Thyroid gland (tissue), 4 donors: ENCODE results near the gene PCBP3. TPM values are rescaled to one million over a fixed set of nuclear protein-coding genes. Genes with fewer than 3 reads are reported as not detected.

ENCODE experiments used
- DNase-seq, 2 donors: peaks; one replicate each; pipeline ENCODE4 v3.0.0-alpha.2; 2019
- H3K27ac ChIP-seq, 3 donors: fragments of 200-600 bp; sonication (generic); 1 replicate in 2 of 3; 2 replicates in 1 of 3; pipeline ENCODE4 v1.5.1; 2016 to 2019; ENCODE audit warnings: mild to moderate bottlenecking in 1 of 3, moderate library complexity in 1 of 3
- H3K27me3 ChIP-seq: fragments of 200-600 bp; sonication (generic); one replicate; pipeline ENCODE4 v1.5.1; 2019
- H3K36me3 ChIP-seq, 2 donors: fragments of 200-600 bp; sonication (generic); one replicate each; pipeline ENCODE4 v1.5.1; 2016 to 2019
- H3K4me1 ChIP-seq, 2 donors: fragments of 200-600 bp; sonication (generic); one replicate each; pipeline ENCODE4 v1.5.1; 2017 to 2019
- H3K4me3 ChIP-seq, 3 donors: fragments of 200-600 bp; sonication (generic); replicated peaks in 1 of 3; 1 replicate in 2 of 3; 2 replicates in 1 of 3; pipeline ENCODE4 v1.5.1; 2016; ENCODE audit warnings: mild to moderate bottlenecking in 1 of 3
- H3K9me3 ChIP-seq: fragments of 200-600 bp; sonication (generic); one replicate; pipeline ENCODE4 v1.5.1; 2017
- CTCF ChIP-seq, 6 experiments: fragments of 200-600 bp in 3 of 6; fragments of 450-650 bp in 3 of 6; sonication (generic) in 3 of 6; IDR thresholded peaks; one replicate each; pipeline ENCODE4 v1.5.1; 2016 to 2019; ENCODE audit warnings: antibody characterized with exemption in 6 of 6, mild to moderate bottlenecking in 2 of 6, inconsistent platforms in 1 of 6, moderate library complexity in 1 of 6
- POLR2A ChIP-seq, 2 donors: fragments of 450-650 bp; IDR thresholded peaks; one replicate each; pipeline ENCODE4 v1.6.1; 2017; ENCODE audit warnings: antibody characterized with exemption in 2 of 2, mild to moderate bottlenecking in 2 of 2, moderate library complexity in 1 of 2
- WGBS, 2 donors: methylation state at CpG; one replicate each; pipeline ENCODE4 v1.1.5; 2017; 5-methylcytosine and 5-hydroxymethylcytosine counted together
- intact Hi-C: fragments of 100-400 bp; cut with DNase I; formaldehyde crosslinking; loops from one replicate; pipeline ENCODE4 v1.15.1; 2023
- total RNA-seq, 4 donors: library from RNA; depleted of rRNA; stranded (reverse); fragments of >200 nt; gene quantifications; one replicate each; pipeline ENCODE4 v1.2.3, GENCODE V29; 2016

PCBP3 gene
- total RNA-seq, 4 donors from 2014 or later = 0.33 to 0.98 (median 0.54) TPM; not detected in 1

GRCh38 chr21:45598109-45598508 is 45.4 kb upstream of the PCBP3 start:
- Histone ChIP-seq H3K4me3 (no peak overlapping the region), H3K36me3 (no peaks in the 10 kb centered on the region), H3K27ac (no peak overlapping the region), H3K4me1 (no peaks in the 10 kb centered on the region), H3K9me3 (no peaks in the 10 kb centered on the region), H3K27me3 (no peaks in the 10 kb centered on the region)
- TF ChIP-seq POLR2A (IDR thresholded peaks at IDR 0.05) (no peak), CTCF (IDR thresholded peaks at IDR 0.05) (no peak)
- WGBS, 2 donors = 63 to 65% methylated on average over 4 to 7 of the region's 7 CpGs
- no peak for DNase-seq
- intact Hi-C loops = loop anchor here (10.0 kb wide), 1 partner anchor 313 kb away; the partner anchor contains the start of gene POFUT2

DNA sequence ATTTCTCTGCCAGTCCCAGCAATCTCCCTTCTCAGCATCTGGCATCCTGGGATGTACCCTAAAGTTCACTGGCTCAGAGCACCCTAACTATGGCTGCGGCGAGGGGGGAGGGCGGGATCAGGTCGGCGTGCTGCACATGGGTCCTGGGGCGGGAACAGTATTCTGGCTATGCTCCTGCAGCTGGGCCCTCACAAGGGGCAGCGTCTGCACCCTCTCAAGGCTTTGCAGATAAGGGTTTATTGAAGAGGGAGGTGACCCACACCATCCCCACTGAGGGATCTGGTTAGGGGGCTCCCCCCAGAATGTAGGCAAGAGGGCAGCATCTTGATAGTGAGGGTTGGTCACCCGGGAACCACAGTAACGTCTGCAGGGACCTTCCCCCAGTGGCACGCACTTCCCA is 44.9 kb upstream of the PCBP3 start:
- TF ChIP-seq CTCF (IDR thresholded peaks at IDR 0.05) (no peak), POLR2A (IDR thresholded peaks at IDR 0.05) (no peak)
- DNase-seq = no peak
- Histone ChIP-seq H3K27ac (no peak overlapping the region), H3K27me3 (no peaks in the 10 kb centered on the region), H3K9me3 (no peaks in the 10 kb centered on the region), H3K4me3 (no peak overlapping the region), H3K4me1 (no peaks in the 10 kb centered on the region), H3K36me3 (no peaks in the 10 kb centered on the region)
- 77 to 87% methylated on average over 3 to 7 of the region's 10 CpGs for WGBS, 2 donors
- intact Hi-C loops = loop anchor here (10.0 kb wide), 1 partner anchor 314 kb away; the partner anchor contains the start of gene POFUT2

- Histone ChIP-seq H3K36me3 (no peaks in the 10 kb centered on the region), H3K9me3 (no peaks in the 10 kb centered on the region), H3K27me3 (no peaks in the 10 kb centered on the region), H3K27ac (no peak overlapping the region), H3K4me1 (no peaks in the 10 kb centered on the region), H3K4me3 (no peak overlapping the region)
- DNase-seq = no peak
- TF ChIP-seq POLR2A (IDR thresholded peaks at IDR 0.05) (no peak), CTCF (IDR thresholded peaks at IDR 0.05) (no peak)
- WGBS, 2 donors = 81 to 84% methylated on average over 6 to 7 of the region's 14 CpGs
- intact Hi-C loops = loop anchor here (10.0 kb wide), 1 partner anchor 314 kb away; the partner anchor contains the start of gene POFUT2
Measured at GRCh38 chr21:45599146-45599581, 44.4 kb upstream of the PCBP3 start.

GRCh38 chr21:45600248-45600647 is 43.3 kb upstream of the PCBP3 start:
- intact Hi-C loops = no loop called here
- Histone ChIP-seq H3K27ac (no peak overlapping the region), H3K4me1 (no peaks in the 10 kb centered on the region), H3K9me3 (no peaks in the 10 kb centered on the region), H3K36me3 (no peaks in the 10 kb centered on the region), H3K4me3 (no peak overlapping the region), H3K27me3 (no peaks in the 10 kb centered on the region)
- no peak for TF ChIP-seq CTCF (IDR thresholded peaks at IDR 0.05)
- TF ChIP-seq POLR2A (IDR thresholded peaks at IDR 0.05) = no peak
- WGBS, 2 donors = 87% methylated on average over 6 of the region's 6 CpGs
- no peak for DNase-seq

GRCh38 chr21:45601551-45601950 is 42.0 kb upstream of the PCBP3 start:
- Histone ChIP-seq H3K4me1 (no peaks in the 10 kb centered on the region), H3K27me3 (no peaks in the 10 kb centered on the region), H3K36me3 (no peaks in the 10 kb centered on the region), H3K9me3 (no peaks in the 10 kb centered on the region), H3K4me3 (no peak overlapping the region), H3K27ac (no peak overlapping the region)
- intact Hi-C loops = no loop called here
- no peak for DNase-seq
- WGBS, 2 donors = 85 to 89% methylated on average over 10 of the region's 10 CpGs
- TF ChIP-seq CTCF (IDR thresholded peaks at IDR 0.05) (no peak), POLR2A (IDR thresholded peaks at IDR 0.05) (no peak)
